ENCODE data around the gene TSGA10IP.

The TSGA10IP gene

DNA sequence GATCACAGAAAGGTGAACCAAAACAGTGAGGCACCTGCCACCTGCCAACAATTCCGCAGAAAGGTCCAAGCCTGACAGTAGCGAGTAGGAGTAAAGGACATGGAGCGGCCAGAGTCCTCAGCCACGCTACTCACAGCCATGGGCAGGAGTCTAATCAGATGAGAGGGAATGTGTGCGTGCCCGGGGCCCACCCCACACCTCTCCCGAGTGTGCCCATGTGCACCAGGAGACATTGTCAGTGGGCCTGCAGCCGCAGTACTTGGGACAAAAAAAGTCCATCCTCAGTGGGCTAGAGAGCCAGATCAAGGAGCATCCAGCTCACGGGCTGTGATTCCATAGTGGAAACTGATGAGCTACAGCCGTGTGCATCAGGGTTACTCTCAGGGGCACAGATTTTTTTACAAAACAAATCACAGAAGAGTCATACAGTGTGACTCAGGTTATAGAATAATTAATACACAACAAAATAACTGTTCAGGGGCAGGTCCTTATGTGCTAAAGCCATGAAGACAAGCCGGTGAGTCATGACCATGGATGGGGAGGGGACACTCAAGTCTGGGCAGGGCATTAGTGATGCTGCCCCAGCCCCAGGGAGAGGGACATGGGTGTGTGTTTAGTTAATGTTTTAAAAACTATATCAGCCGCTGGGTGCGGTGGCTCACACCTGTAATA lies 28.3 kb downstream of the TSGA10IP start:
- DNase-seq: no peak
- Histone ChIP-seq H3K36me3 (ENCODE audit: insufficient read depth, low read length) (peaks cover 76% of the 10 kb centered on the region), H3K79me2 (ENCODE audit: insufficient read depth, low read length) (peaks cover 4% of the 10 kb centered on the region), H3K27me3 (ENCODE audit: insufficient read depth, low read length, poor library complexity) (no peaks in the 10 kb centered on the region), H3K4me1 (ENCODE audit: insufficient read depth, low read length) (no peaks in the 10 kb centered on the region), H4K20me1 (ENCODE audit: insufficient read depth, low read length) (peaks cover 19% of the 10 kb centered on the region; the same call in 1 of the 2 replicates), H3K9ac (ENCODE audit: low read depth, low read length) (no peak overlapping the region), H3K4me3 (ENCODE audit: low read depth in 1 of 2, low read length in 2 of 2) (no peak overlapping the region), H3K4me2 (ENCODE audit: insufficient read depth, low read length) (no peak overlapping the region), H2AFZ (ENCODE audit: low read depth, low read length) (no peak overlapping the region), H3K27ac (ENCODE audit: low read length) (no peak overlapping the region), H3K9me3 (ENCODE audit: insufficient read depth, low read length, severe bottlenecking) (no peaks in the 10 kb centered on the region)
- TF ChIP-seq, protein P1, sequence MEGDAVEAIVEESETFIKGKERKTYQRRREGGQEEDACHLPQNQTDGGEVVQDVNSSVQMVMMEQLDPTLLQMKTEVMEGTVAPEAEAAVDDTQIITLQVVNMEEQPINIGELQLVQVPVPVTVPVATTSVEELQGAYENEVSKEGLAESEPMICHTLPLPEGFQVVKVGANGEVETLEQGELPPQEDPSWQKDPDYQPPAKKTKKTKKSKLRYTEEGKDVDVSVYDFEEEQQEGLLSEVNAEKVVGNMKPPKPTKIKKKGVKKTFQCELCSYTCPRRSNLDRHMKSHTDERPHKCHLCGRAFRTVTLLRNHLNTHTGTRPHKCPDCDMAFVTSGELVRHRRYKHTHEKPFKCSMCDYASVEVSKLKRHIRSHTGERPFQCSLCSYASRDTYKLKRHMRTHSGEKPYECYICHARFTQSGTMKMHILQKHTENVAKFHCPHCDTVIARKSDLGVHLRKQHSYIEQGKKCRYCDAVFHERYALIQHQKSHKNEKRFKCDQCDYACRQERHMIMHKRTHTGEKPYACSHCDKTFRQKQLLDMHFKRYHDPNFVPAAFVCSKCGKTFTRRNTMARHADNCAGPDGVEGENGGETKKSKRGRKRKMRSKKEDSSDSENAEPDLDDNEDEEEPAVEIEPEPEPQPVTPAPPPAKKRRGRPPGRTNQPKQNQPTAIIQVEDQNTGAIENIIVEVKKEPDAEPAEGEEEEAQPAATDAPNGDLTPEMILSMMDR (IDR thresholded peaks at IDR 0.05; ENCODE audit: borderline replicate concordance, extremely low read depth, low read length, poor library complexity, severe bottlenecking): no peak
- TF ChIP-seq EZH2 (IDR thresholded peaks at IDR 0.05; ENCODE audit: borderline replicate concordance, low read depth, low read length, severe bottlenecking): no peak
- ATAC-seq (ENCODE audit: insufficient read depth, low read depth): no peak

DNA sequence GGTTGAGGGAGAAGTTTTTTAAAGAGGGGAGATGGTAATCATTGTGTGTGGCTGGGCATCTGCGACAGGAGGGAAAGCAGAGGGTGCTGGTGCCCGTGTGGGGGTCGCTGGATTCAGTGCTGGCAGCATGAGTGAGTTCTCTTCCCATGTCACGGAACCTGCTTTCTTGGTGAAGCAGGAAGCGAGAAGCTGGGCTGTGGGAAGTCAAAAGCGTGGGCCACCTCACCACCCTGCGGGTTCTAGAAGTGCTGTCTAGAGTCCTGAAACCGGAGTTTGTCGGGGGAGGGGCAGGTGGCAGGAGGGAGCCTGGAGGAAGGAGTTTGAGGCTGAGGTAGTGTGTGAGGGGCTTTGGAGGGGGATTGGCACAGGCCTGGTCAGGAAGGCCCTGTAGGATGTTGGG lies 30.5 kb downstream of the TSGA10IP start:
- H3K9ac ChIP-seq (ENCODE audit: low read depth, low read length): no peak overlapping the region
- ATAC-seq (ENCODE audit: insufficient read depth, low read depth): no peak

DNA sequence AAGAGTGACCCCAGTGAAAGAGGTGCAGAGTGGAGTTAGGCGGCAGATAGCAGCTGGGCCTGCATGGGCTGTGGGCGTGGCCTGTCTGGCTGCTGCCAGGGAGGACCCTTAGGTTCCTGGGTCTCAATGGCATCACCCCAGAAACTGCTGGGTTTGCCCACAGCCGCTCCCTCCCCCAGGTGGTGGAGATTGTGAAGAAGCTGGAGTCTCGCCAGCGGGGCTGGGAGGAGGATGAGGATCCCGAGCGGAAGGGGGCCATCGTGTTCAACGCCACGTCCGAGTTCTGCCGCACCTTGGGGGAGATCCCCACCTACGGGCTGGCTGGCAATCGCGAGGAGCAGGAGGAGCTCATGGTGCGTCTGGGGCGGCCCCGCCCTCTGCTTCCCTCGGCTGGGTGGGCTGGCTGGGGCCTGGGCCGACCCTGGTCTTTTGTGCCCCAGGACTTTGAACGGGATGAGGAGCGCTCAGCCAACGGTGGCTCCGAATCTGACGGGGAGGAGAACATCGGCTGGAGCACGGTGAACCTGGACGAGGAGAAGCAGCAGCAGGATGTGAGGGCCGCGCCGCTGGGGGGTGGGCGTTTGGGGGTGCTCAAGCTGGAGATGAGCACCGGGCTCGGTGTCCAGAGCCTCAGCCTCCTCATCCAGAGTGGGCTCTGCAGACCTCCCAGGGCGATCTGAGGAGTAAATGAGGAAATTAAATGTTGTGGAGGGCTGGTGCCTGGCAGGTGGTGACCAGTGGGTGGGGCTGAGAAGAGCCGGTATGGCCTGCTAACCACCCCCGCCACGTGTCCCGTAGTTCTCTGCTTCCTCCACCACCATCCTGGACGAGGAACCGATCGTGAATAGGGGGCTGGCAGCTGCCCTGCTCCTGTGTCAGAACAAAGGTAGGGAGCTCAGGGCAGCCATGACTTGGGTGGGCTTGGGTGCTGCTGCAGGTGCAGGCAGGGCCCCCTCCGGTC lies 31.2 kb downstream of the TSGA10IP start:
- Histone ChIP-seq H3K27ac (ENCODE audit: low read length) (no peak overlapping the region), H3K4me3 (ENCODE audit: low read depth in 1 of 2, low read length in 2 of 2) (no peak overlapping the region), H3K9me3 (ENCODE audit: insufficient read depth, low read length, severe bottlenecking) (no peaks in the 10 kb centered on the region), H3K4me1 (ENCODE audit: insufficient read depth, low read length) (no peaks in the 10 kb centered on the region), H4K20me1 (ENCODE audit: insufficient read depth, low read length) (peaks cover 12% of the 10 kb centered on the region; the same call in 1 of the 2 replicates), H3K36me3 (ENCODE audit: insufficient read depth, low read length) (peaks cover 65% of the 10 kb centered on the region), H3K79me2 (ENCODE audit: insufficient read depth, low read length) (no peaks in the 10 kb centered on the region), H3K27me3 (ENCODE audit: insufficient read depth, low read length, poor library complexity) (no peaks in the 10 kb centered on the region), H3K4me2 (ENCODE audit: insufficient read depth, low read length) (no peak overlapping the region), H3K9ac (ENCODE audit: low read depth, low read length) (no peak overlapping the region), H2AFZ (ENCODE audit: low read depth, low read length) (no peak overlapping the region)
- TF ChIP-seq, protein P1 (IDR thresholded peaks at IDR 0.05; ENCODE audit: borderline replicate concordance, extremely low read depth, low read length, poor library complexity, severe bottlenecking): no peak
- no peak for TF ChIP-seq EZH2 (IDR thresholded peaks at IDR 0.05; ENCODE audit: borderline replicate concordance, low read depth, low read length, severe bottlenecking)
- no peak for ATAC-seq (ENCODE audit: insufficient read depth, low read depth)
- DNase-seq: no peak

More for the DNA sequence above, 30.5 kb downstream of the TSGA10IP start:
- Histone ChIP-seq H3K4me1 (ENCODE audit: insufficient read depth, low read length) (no peaks in the 10 kb centered on the region), H4K20me1 (ENCODE audit: insufficient read depth, low read length) (peaks cover 12% of the 10 kb centered on the region; the same call in 1 of the 2 replicates), H3K27ac (ENCODE audit: low read length) (no peak overlapping the region), H3K9me3 (ENCODE audit: insufficient read depth, low read length, severe bottlenecking) (no peaks in the 10 kb centered on the region), H3K4me3 (ENCODE audit: low read depth in 1 of 2, low read length in 2 of 2) (no peak overlapping the region), H3K4me2 (ENCODE audit: insufficient read depth, low read length) (no peak overlapping the region), H2AFZ (ENCODE audit: low read depth, low read length) (no peak overlapping the region), H3K79me2 (ENCODE audit: insufficient read depth, low read length) (no peaks in the 10 kb centered on the region), H3K27me3 (ENCODE audit: insufficient read depth, low read length, poor library complexity) (no peaks in the 10 kb centered on the region), H3K36me3 (ENCODE audit: insufficient read depth, low read length) (peaks cover 65% of the 10 kb centered on the region)
- no peak for DNase-seq
- TF ChIP-seq, protein P1 (IDR thresholded peaks at IDR 0.05; ENCODE audit: borderline replicate concordance, extremely low read depth, low read length, poor library complexity, severe bottlenecking): no peak
- no peak for TF ChIP-seq EZH2 (IDR thresholded peaks at IDR 0.05; ENCODE audit: borderline replicate concordance, low read depth, low read length, severe bottlenecking)

Data from DND-41 (cell line).